WTC11 (cell line): ENCODE measurements around the gene POLD1. TPM values are rescaled to one million over a fixed set of nuclear protein-coding genes. Genes with fewer than 3 reads are reported as not detected.
A peak's percentile ranks its signal among the peaks of the same experiment; 100 is the strongest.

ENCODE experiments used
- ATAC-seq: fragments of 200-7000 bp; cut with Tn5 transposase; 2 replicates; pipeline ENCODE4 v1.10.0; 2021; ENCODE audit warnings: mild to moderate bottlenecking, moderate library complexity
- CTCF ChIA-PET: fragments of 300-600 bp; sonication (Branson Sonifier 250); formaldehyde crosslinking; loops from one replicate; lab custom pipeline; 2021; ENCODE audit warnings: antibody characterized with exemption; lab: Charles Lee
- POLR2A ChIA-PET: fragments of 350-600 bp; sonication (Branson Sonifier 250); formaldehyde crosslinking; loops from one replicate; lab custom pipeline; 2021; ENCODE audit warnings: antibody characterized with exemption; lab: Charles Lee
- DNase-seq: peaks from one replicate; pipeline ENCODE4 v3.0.0; 2021; ENCODE audit warnings: low spot score
- H3K27ac Mint-ChIP-seq: 2 replicates; pipeline ENCODE4 v1.8.0; 2021; ENCODE audit warnings: mixed read lengths
- H3K27me3 Mint-ChIP-seq: 2 replicates; pipeline ENCODE4 v1.8.0; 2021; ENCODE audit warnings: low read depth, mild to moderate bottlenecking, moderate library complexity, mixed read lengths
- H3K36me3 Mint-ChIP-seq: 2 replicates; pipeline ENCODE4 v1.8.0; 2021; ENCODE audit warnings: mixed read lengths
- H3K4me1 Mint-ChIP-seq: 2 replicates; pipeline ENCODE4 v1.8.0; 2022; ENCODE audit warnings: mixed read lengths
- H3K4me3 Mint-ChIP-seq: 2 replicates; pipeline ENCODE4 v1.8.0; 2021; ENCODE audit warnings: mild to moderate bottlenecking, moderate library complexity, mixed read lengths
- H3K9me3 Mint-ChIP-seq: 2 replicates; pipeline ENCODE4 v1.8.0; 2021; ENCODE audit warnings: mixed read lengths
- ESRRA ChIP-seq: sonication (generic); formaldehyde crosslinking; IDR thresholded peaks from 2 replicates; pipeline ENCODE4 v1.8.1; 2022; ENCODE audit warnings: mild to moderate bottlenecking, missing genetic modification reagents, borderline replicate concordance
- HMGA2 ChIP-seq: fragments of 250-450 bp; sonication (Bioruptor Pico); IDR thresholded peaks from 2 replicates; pipeline ENCODE4 v1.4.0; 2021; ENCODE audit warnings: mild to moderate bottlenecking, moderate library complexity
- JAZF1 ChIP-seq: fragments of 250-450 bp; sonication (Bioruptor Pico); IDR thresholded peaks from 2 replicates; pipeline ENCODE4 v1.9.0; 2021; ENCODE audit warnings: moderate library complexity, mild to moderate bottlenecking, inconsistent platforms
- MXD4 ChIP-seq: fragments of 250-450 bp; sonication (Bioruptor Pico); IDR thresholded peaks from 2 replicates; pipeline ENCODE4 v1.8.0; 2021; ENCODE audit warnings: mild to moderate bottlenecking, moderate library complexity, borderline replicate concordance
- NR1H2 ChIP-seq: sonication (generic); formaldehyde crosslinking; IDR thresholded peaks from 2 replicates; pipeline ENCODE4 v1.9.0; 2021; ENCODE audit warnings: mild to moderate bottlenecking, moderate library complexity, missing genetic modification reagents
- SP1 ChIP-seq: sonication (generic); formaldehyde crosslinking; conservative IDR thresholded peaks from 2 replicates; pipeline ENCODE4 v1.8.1; 2022; ENCODE audit warnings: missing genetic modification reagents
- ZNF232 ChIP-seq: sonication (generic); formaldehyde crosslinking; IDR thresholded peaks from 2 replicates; pipeline ENCODE4 v1.8.0; 2022; ENCODE audit warnings: mild to moderate bottlenecking, missing genetic modification reagents
- ZNF423 ChIP-seq: fragments of 250-450 bp; sonication (Bioruptor Pico); IDR thresholded peaks from 2 replicates; pipeline ENCODE4 v2.1.2; 2022; ENCODE audit warnings: mild to moderate bottlenecking, moderate library complexity
- total RNA-seq: library from RNA; stranded (reverse); gene quantifications from 3 replicates; pipeline ENCODE4 v1.2.3, GENCODE V29; 2021
- TF ChIP-seq, protein P1 (sequence below): fragments of 250-450 bp; sonication (Bioruptor Pico); IDR thresholded peaks from 2 replicates; pipeline ENCODE4 v2.1.2; 2022; ENCODE audit warnings: mild to moderate bottlenecking, moderate library complexity
- TF ChIP-seq, protein P2 (sequence below): sonication (generic); formaldehyde crosslinking; conservative IDR thresholded peaks from 2 replicates; pipeline ENCODE4 v1.8.1; 2023; ENCODE audit warnings: mild to moderate bottlenecking, low read depth, missing genetic modification reagents, moderate library complexity
- TF ChIP-seq, protein P3 (sequence below): sonication (generic); formaldehyde crosslinking; IDR thresholded peaks from 2 replicates; pipeline ENCODE4 v1.8.1; 2023; ENCODE audit warnings: mild to moderate bottlenecking, missing genetic modification reagents, moderate library complexity

The POLD1 gene
- total RNA-seq, 1 experiment from 2014 or later, result 163 TPM

DNA sequence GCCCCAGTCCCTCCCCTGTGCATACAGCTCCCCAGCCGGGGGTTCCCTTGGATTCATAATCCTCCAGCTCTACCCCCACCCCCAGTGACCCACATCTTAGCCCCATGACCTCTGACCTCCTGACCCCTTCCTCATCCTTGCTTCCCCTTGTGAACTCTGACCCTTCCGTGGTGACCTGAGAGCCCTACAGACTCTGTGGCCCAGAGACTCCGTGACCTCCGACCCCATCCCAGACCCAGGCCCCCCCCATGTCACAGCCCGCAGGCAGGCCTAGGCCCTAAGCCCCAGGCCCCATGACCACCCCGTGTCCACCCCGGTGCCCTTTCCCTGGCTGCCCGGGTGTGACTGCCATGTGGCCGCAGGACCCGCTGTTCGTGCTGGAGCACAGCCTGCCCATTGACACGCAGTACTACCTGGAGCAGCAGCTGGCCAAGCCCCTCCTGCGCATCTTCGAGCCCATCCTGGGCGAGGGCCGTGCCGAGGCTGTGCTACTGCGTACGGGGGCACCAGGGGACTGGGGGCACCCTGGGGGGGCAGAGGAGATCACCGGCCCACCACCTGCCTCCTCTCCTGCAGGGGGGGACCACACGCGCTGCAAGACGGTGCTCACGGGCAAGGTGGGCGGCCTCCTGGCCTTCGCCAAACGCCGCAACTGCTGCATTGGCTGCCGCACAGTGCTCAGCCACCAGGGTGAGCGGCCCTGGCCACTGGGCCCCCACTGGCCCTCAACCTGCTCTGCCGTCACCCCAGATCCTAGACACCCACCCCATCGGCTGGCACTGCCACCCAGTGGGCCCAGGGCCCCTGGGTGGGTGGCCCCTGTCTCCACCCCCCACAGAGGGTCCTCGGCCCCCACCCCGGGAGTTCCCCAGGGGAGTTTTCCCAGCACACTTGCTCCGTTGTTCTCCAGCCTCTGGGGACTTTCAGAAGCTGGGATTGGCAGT is 32.2 kb downstream of the POLD1 start:
- no peak overlapping the region for H3K4me3 Mint-ChIP-seq
- no peak overlapping the region for H3K27ac Mint-ChIP-seq
- peaks cover 21% of the 10 kb centered on the region for H3K4me1 Mint-ChIP-seq
- TF ChIP-seq, protein P1, sequence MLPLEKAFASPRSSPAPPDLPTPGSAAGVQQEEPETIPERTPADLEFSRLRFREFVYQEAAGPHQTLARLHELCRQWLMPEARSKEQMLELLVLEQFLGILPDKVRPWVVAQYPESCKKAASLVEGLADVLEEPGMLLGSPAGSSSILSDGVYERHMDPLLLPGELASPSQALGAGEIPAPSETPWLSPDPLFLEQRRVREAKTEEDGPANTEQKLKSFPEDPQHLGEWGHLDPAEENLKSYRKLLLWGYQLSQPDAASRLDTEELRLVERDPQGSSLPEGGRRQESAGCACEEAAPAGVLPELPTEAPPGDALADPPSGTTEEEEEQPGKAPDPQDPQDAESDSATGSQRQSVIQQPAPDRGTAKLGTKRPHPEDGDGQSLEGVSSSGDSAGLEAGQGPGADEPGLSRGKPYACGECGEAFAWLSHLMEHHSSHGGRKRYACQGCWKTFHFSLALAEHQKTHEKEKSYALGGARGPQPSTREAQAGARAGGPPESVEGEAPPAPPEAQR, result no peak
- TF ChIP-seq NR1H2 (CRISPR knock-in tag), result no peak
- 0 out of 2 replicates have a peak, but pooled peaks have one; percentile 57 for TF ChIP-seq ESRRA
- ATAC-seq (no peak), DNase-seq (no peak)
- H3K9me3 Mint-ChIP-seq, result no peaks in the 10 kb centered on the region
- POLR2A ChIA-PET, result interaction anchor here (0.6 to 1.4 kb wide), 4 partner anchors 16 to 474 kb away, joined by 3 to 4 read pairs (median 3); partner anchors contain the start of gene POLD1
- H3K27me3 Mint-ChIP-seq, result no peaks in the 10 kb centered on the region; the same call in 1 of the 2 replicates
- H3K36me3 Mint-ChIP-seq, result peaks cover 26% of the 10 kb centered on the region
- CTCF ChIA-PET, result interaction anchor here (0.6 to 3.5 kb wide), 11 partner anchors 11 to 223 kb away, joined by 3 to 16 read pairs (median 8); no protein-coding TSS in a partner anchor

DNA sequence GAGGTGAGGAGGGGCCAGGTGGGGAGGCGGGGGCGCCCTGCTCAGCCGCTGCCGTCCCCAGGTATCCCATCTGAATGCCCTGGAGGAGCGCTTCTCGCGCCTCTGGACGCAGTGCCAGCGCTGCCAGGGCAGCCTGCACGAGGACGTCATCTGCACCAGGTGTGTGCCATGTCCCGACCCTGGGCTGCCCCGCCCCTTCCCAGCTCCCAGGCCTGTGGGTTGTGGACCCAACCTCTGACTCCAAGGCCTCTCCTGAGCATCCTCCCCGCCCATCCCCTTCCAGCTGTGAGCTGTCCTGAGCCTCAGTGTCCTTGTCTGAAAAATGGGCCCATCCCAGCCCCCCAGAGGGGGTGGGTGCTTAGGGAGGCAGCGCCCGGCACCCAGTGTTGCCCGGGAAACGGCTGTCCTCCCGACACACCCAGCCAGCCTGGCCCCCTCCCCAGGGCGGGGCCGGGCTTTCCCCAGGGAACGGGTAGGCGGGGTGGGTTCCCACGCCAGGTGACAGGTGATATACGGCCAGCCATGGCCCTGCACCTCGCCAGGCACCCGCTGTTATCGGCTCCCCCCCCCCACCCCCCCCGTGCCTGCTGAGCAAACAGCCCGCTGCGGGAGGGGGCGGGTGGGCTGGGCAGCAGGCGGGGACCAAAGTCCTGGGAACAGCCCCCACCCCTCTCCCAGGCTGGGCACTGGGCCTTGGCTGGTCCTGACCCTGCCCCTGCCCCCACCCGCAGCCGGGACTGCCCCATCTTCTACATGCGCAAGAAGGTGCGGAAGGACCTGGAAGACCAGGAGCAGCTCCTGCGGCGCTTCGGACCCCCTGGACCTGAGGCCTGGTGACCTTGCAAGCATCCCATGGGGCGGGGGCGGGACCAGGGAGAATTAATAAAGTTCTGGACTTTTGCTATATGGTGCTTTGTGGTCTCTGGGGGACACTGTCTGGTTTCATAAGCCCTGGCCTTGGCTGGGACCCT is 33.2 kb downstream of the POLD1 start:
- Mint-ChIP-seq H3K27me3 (no peaks in the 10 kb centered on the region), H3K4me3 (no peak overlapping the region), H3K4me1 (peaks cover 21% of the 10 kb centered on the region), H3K36me3 (peaks cover 16% of the 10 kb centered on the region)
- DNase-seq (no peak), ATAC-seq (no peak)
- ChIA-PET POLR2A (interaction anchor here (0.6 to 0.7 kb wide), 4 partner anchors 11 to 475 kb away, joined by 3 to 5 read pairs (median 4); no protein-coding TSS in a partner anchor), CTCF (interaction anchor here (0.6 to 3.5 kb wide), 6 partner anchors 11 to 139 kb away, joined by 3 to 16 read pairs (median 7); no protein-coding TSS in a partner anchor)
- TF ChIP-seq JAZF1 (CRISPR knock-in tag) (no peak), ZNF423 (CRISPR knock-in tag) (no peak), NR1H2 (CRISPR knock-in tag) (no peak), HMGA2 (no peak), ZNF232 (CRISPR knock-in tag) (no peak), SP1 (CRISPR knock-in tag) (no peak), MXD4 (no peak)
- TF ChIP-seq, protein P2, sequence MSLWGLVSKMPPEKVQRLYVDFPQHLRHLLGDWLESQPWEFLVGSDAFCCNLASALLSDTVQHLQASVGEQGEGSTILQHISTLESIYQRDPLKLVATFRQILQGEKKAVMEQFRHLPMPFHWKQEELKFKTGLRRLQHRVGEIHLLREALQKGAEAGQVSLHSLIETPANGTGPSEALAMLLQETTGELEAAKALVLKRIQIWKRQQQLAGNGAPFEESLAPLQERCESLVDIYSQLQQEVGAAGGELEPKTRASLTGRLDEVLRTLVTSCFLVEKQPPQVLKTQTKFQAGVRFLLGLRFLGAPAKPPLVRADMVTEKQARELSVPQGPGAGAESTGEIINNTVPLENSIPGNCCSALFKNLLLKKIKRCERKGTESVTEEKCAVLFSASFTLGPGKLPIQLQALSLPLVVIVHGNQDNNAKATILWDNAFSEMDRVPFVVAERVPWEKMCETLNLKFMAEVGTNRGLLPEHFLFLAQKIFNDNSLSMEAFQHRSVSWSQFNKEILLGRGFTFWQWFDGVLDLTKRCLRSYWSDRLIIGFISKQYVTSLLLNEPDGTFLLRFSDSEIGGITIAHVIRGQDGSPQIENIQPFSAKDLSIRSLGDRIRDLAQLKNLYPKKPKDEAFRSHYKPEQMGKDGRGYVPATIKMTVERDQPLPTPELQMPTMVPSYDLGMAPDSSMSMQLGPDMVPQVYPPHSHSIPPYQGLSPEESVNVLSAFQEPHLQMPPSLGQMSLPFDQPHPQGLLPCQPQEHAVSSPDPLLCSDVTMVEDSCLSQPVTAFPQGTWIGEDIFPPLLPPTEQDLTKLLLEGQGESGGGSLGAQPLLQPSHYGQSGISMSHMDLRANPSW (CRISPR knock-in tag), result no peak
- TF ChIP-seq, protein P3, sequence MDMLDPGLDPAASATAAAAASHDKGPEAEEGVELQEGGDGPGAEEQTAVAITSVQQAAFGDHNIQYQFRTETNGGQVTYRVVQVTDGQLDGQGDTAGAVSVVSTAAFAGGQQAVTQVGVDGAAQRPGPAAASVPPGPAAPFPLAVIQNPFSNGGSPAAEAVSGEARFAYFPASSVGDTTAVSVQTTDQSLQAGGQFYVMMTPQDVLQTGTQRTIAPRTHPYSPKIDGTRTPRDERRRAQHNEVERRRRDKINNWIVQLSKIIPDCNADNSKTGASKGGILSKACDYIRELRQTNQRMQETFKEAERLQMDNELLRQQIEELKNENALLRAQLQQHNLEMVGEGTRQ, result no peak
- TF ChIP-seq, all 79 proteins: peak for 0
- H3K9me3 Mint-ChIP-seq, result no peaks in the 10 kb centered on the region
- H3K27ac Mint-ChIP-seq, result no peak overlapping the region
